ENCODE results near the gene CDH18. TPM values are rescaled to one million over a fixed set of nuclear protein-coding genes. Genes with fewer than 3 reads are reported as not detected.

The CDH18 gene
- total RNA-seq, 1 donor from 2014 or later: under 0.01 TPM

- no peak for DNase-seq (ENCODE audit: low read depth in 2 of 2)
Measured at GRCh38 chr5:19462019-19462418, 526.0 kb downstream of the CDH18 start.

GRCh38 chr5:19424506-19424905, 563.5 kb downstream of the CDH18 start:
- DNase-seq (ENCODE audit: low read depth in 2 of 2): no peak
